Lower lobe of right lung (tissue), 2 donors: Measurements from ENCODE around the gene FLACC1. TPM values are rescaled to one million over a fixed set of nuclear protein-coding genes. Genes with fewer than 3 reads are reported as not detected.

Experiments
- ATAC-seq, 2 donors: fragments of 200-7000 bp; cut with Tn5 transposase; one replicate each; pipeline ENCODE4 v1.9.1; 2020 to 2022; ENCODE audit warnings: mild to moderate bottlenecking in 2 of 2, moderate library complexity in 2 of 2
- DNase-seq: peaks from one replicate; pipeline ENCODE4 v3.0.0-alpha.2; 2020
- H3K27ac ChIP-seq: fragments of 200-600 bp; one replicate; pipeline ENCODE4 v1.8.0; 2022
- H3K27me3 ChIP-seq: fragments of 200-600 bp; one replicate; pipeline ENCODE4 v1.8.0; 2022; ENCODE audit warnings: low read depth
- H3K36me3 ChIP-seq: fragments of 200-600 bp; one replicate; pipeline ENCODE4 v1.8.0; 2022; ENCODE audit warnings: mild to moderate bottlenecking
- H3K4me1 ChIP-seq: fragments of 200-600 bp; one replicate; pipeline ENCODE4 v1.8.0; 2022
- H3K4me3 ChIP-seq: fragments of 200-600 bp; one replicate; pipeline ENCODE4 v1.8.0; 2022; ENCODE audit warnings: mild to moderate bottlenecking
- H3K9me3 ChIP-seq: fragments of 200-600 bp; one replicate; pipeline ENCODE4 v1.8.0; 2022
- intact Hi-C: fragments of 100-400 bp; cut with DNase I; formaldehyde crosslinking; loops from one replicate; pipeline ENCODE4 v1.11.0; 2022
- total RNA-seq: library from RNA; stranded (reverse); fragmentation: NEBNext Ultra II Directional; extraction: Animal tissue kit (Norgen Biotek cat#: 25700); gene quantifications from one replicate; pipeline ENCODE4 v1.2.1, GENCODE V29; 2021
- TF ChIP-seq, protein P1 (sequence below): fragments of 200-600 bp; IDR thresholded peaks from one replicate; pipeline ENCODE4 v1.8.0; 2022; ENCODE audit warnings: antibody characterized with exemption, mild to moderate bottlenecking
- donor health status: DM: no; HTN: yes; CAD: no; lungs with severe emphysema.

FLACC1 gene
- total RNA-seq, 1 donor from 2014 or later = 6.8 TPM

- no peak for ATAC-seq
- no peak for DNase-seq
- no peaks in the 10 kb centered on the region for H3K27me3 ChIP-seq
- H3K36me3 ChIP-seq = peaks cover 6% of the 10 kb centered on the region
- H3K4me3 ChIP-seq = peak overlapping the region; percentile 65
- H3K9me3 ChIP-seq = no peaks in the 10 kb centered on the region
- TF ChIP-seq, protein P1, sequence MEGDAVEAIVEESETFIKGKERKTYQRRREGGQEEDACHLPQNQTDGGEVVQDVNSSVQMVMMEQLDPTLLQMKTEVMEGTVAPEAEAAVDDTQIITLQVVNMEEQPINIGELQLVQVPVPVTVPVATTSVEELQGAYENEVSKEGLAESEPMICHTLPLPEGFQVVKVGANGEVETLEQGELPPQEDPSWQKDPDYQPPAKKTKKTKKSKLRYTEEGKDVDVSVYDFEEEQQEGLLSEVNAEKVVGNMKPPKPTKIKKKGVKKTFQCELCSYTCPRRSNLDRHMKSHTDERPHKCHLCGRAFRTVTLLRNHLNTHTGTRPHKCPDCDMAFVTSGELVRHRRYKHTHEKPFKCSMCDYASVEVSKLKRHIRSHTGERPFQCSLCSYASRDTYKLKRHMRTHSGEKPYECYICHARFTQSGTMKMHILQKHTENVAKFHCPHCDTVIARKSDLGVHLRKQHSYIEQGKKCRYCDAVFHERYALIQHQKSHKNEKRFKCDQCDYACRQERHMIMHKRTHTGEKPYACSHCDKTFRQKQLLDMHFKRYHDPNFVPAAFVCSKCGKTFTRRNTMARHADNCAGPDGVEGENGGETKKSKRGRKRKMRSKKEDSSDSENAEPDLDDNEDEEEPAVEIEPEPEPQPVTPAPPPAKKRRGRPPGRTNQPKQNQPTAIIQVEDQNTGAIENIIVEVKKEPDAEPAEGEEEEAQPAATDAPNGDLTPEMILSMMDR = no peak
- H3K4me1 ChIP-seq = peaks cover 59% of the 10 kb centered on the region
- intact Hi-C loops = no loop called here
- H3K27ac ChIP-seq = peak overlapping the region; percentile 89
Measured at GRCh38 chr2:201261906-201262305, 95.2 kb downstream of the FLACC1 start.

GRCh38 chr2:201261471-201261870, 95.7 kb downstream of the FLACC1 start:
- H3K4me1 ChIP-seq = peaks cover 60% of the 10 kb centered on the region

DNA sequence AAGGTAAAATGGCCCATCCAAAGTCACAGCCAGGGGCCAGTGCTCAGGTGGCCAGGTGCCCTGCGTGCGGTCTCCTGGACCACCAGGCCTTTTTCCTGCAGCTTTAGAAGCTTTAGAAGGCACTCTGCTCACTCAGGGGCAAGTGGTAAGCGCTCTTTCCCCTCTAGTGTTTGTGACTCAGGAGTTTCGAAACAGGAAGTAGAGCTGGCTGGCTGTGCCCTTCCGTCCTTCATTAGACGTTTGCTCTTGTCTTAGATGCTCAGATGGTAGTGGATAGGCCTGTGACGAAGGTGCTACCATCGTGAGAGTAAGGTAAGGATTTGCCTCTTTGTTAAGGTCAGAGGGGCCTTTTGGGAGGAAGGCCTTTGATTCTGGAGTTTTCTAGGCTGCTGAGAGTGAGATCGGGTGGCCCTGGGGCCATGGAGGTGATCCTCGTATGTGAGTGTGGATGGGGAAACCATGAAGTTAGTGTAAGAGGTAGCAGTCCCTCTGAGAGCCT, 96.8 kb downstream of the FLACC1 start, which contains the start of gene CASP8:
CASP8 (plus strand) TSS at position 235 of the 499 bp plus-strand sequence. CDS start 5,951 bp downstream, outside the sequence.
- peak; percentile 62 to 65 for ATAC-seq
- Histone ChIP-seq H3K4me3 (peak within 1 kb of the TSS; percentile 65), H3K27me3 (no peaks in the 10 kb centered on the region), H3K4me1 (peaks cover 60% of the 10 kb centered on the region), H3K9me3 (no peaks in the 10 kb centered on the region), H3K27ac (peak within 1 kb of the TSS; percentile 89), H3K36me3 (no peaks in the 10 kb centered on the region)
- DNase-seq = peak; percentile 64
- intact Hi-C loops = no loop called here
- TF ChIP-seq, protein P1 = no peak

More at GRCh38 chr2:201261471-201261870, 95.7 kb downstream of the FLACC1 start:
- DNase-seq (no peak), ATAC-seq (no peak)
- intact Hi-C loops = no loop called here
- TF ChIP-seq, protein P1 = no peak
- Histone ChIP-seq H3K4me3 (peak overlapping the region; percentile 65), H3K27ac (peak overlapping the region; percentile 89), H3K9me3 (no peaks in the 10 kb centered on the region), H3K36me3 (peaks cover 1% of the 10 kb centered on the region), H3K27me3 (no peaks in the 10 kb centered on the region)

GRCh38 chr2:201258666-201259615, 98.2 kb downstream of the FLACC1 start:
- peak; percentile 6 to 27 for ATAC-seq

DNA sequence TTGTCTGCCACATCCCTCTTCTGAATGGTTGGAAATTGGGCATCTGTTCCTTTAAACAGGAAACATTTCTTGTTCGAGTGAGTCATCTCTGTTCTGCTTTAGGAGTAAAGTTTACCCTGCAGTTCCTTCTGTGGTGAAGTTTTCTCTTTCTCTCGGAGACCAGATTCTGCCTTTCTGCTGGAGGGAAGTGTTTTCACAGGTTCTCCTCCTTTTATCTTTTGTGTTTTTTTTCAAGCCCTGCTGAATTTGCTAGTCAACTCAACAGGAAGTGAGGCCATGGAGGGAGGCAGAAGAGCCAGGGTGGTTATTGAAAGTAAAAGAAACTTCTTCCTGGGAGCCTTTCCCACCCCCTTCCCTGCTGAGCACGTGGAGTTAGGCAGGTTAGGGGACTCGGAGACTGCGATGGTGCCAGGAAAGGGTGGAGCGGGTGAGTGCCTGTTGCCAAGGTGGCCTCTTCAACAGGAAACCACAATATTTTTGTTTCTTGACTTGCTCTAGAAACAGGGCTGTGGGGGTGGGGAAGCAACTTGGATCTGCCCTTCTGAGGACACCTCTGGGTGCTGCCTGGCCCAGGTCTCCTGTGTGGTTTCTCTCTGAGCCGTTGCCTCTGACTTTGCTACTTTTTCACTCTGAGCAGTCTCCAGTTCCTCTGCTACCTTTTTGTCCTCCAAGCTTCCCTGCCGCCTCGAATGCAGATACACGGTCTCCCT, 99.0 kb downstream of the FLACC1 start:
- peak; percentile 91 for DNase-seq
- peaks cover 63% of the 10 kb centered on the region for H3K4me1 ChIP-seq

More at GRCh38 chr2:201258666-201259615, 98.2 kb downstream of the FLACC1 start:
- Histone ChIP-seq H3K27ac (peak overlapping the region; percentile 89), H3K36me3 (no peaks in the 10 kb centered on the region), H3K9me3 (no peaks in the 10 kb centered on the region), H3K4me1 (peaks cover 63% of the 10 kb centered on the region), H3K27me3 (no peaks in the 10 kb centered on the region), H3K4me3 (peak overlapping the region; percentile 65)
- TF ChIP-seq, protein P1 = no peak
- DNase-seq = no peak
- intact Hi-C loops = no loop called here

More for the DNA sequence above, 99.0 kb downstream of the FLACC1 start:
- H3K27ac ChIP-seq = peak overlapping the region; percentile 89
- H3K9me3 ChIP-seq = no peaks in the 10 kb centered on the region
- H3K36me3 ChIP-seq = no peaks in the 10 kb centered on the region
- intact Hi-C loops = no loop called here
- peak overlapping the region; percentile 65 for H3K4me3 ChIP-seq
- H3K27me3 ChIP-seq = no peaks in the 10 kb centered on the region
- TF ChIP-seq, protein P1 = no peak
- ATAC-seq = peak; percentile 90 to 92
